GM12875 (cell line): Measurements from ENCODE around the gene OGN.

Experiments
- H3K4me3 ChIP-seq: one replicate; pipeline ENCODE4 v1.5.1; 2011; ENCODE audit warnings: low read depth, low read length, control low read depth
- TF ChIP-seq, protein P1 (sequence below): IDR thresholded peaks from 2 replicates; pipeline ENCODE4 v1.5.1; 2011; ENCODE audit warnings: low read depth, mild to moderate bottlenecking, control low read depth, inconsistent platforms, low read length, moderate library complexity, borderline replicate concordance; ENCODE audit not compliant: insufficient read depth

Gene OGN

DNA sequence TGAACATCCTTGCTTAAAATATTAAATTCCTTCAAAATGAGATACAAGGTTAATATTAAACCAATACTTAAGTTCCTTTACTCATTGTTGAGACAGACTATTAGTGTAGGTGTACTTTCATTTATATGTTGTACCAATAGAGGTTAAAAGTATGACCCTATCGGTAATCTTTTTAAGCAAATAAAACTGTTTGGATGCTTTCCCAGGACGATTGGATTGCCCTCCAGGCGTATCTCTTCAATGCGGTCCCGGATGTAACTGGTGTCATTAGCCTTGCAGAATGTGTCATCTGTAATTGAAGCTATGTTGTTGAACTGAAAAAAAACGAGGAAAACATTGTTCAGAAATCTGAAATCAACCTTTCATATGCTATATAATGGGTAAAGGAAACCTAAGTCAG lies 18.9 kb downstream of the OGN start:
- TF ChIP-seq, protein P1, sequence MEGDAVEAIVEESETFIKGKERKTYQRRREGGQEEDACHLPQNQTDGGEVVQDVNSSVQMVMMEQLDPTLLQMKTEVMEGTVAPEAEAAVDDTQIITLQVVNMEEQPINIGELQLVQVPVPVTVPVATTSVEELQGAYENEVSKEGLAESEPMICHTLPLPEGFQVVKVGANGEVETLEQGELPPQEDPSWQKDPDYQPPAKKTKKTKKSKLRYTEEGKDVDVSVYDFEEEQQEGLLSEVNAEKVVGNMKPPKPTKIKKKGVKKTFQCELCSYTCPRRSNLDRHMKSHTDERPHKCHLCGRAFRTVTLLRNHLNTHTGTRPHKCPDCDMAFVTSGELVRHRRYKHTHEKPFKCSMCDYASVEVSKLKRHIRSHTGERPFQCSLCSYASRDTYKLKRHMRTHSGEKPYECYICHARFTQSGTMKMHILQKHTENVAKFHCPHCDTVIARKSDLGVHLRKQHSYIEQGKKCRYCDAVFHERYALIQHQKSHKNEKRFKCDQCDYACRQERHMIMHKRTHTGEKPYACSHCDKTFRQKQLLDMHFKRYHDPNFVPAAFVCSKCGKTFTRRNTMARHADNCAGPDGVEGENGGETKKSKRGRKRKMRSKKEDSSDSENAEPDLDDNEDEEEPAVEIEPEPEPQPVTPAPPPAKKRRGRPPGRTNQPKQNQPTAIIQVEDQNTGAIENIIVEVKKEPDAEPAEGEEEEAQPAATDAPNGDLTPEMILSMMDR: no peak

GRCh38 chr9:92385001-92385400 lies 19.4 kb downstream of the OGN start:
- no peak overlapping the region for H3K4me3 ChIP-seq
- TF ChIP-seq, protein P1: no peak

More for the DNA sequence above, 18.9 kb downstream of the OGN start:
- H3K4me3 ChIP-seq: no peak overlapping the region

GRCh38 chr9:92384375-92384774 lies 20.0 kb downstream of the OGN start:
- TF ChIP-seq, protein P1: no peak
- no peak overlapping the region for H3K4me3 ChIP-seq

- no peak overlapping the region for H3K4me3 ChIP-seq
- TF ChIP-seq, protein P1: no peak
Observed at GRCh38 chr9:92381775-92382174, 22.6 kb downstream of the OGN start.

GRCh38 chr9:92380603-92381002 lies 23.8 kb downstream of the OGN start:
- no peak overlapping the region for H3K4me3 ChIP-seq
- TF ChIP-seq, protein P1: no peak

GRCh38 chr9:92378865-92379560 lies 25.4 kb downstream of the OGN start:
- H3K4me3 ChIP-seq: no peak overlapping the region
- TF ChIP-seq, protein P1: no peak

- no peak overlapping the region for H3K4me3 ChIP-seq
- TF ChIP-seq, protein P1: no peak
Observed at GRCh38 chr9:92377876-92378275, 26.5 kb downstream of the OGN start.
